Left lung (tissue), 10 donors: ENCODE data around the gene MAGEA9B. TPM values are rescaled to one million over a fixed set of nuclear protein-coding genes. Genes with fewer than 3 reads are reported as not detected.
"Not testable (repeated sequence)": the region's sequence is repeated elsewhere in the genome, so short reads cannot be mapped to it uniquely, and the experiment has no call there.

ENCODE experiments used
- ATAC-seq: fragments of 200-7000 bp; cut with Tn5 transposase; one replicate; pipeline ENCODE4 v1.9.1; 2020; ENCODE audit warnings: moderate library complexity
- DNase-seq, 4 donors: peaks; one replicate each; pipeline ENCODE4 v3.0.0-alpha.2; 2013 to 2020
- H3K27ac ChIP-seq, 2 donors: fragments of 200-600 bp; sonication (generic) in 1 of 2; one replicate each; pipeline versions ENCODE4 v1.5.0 to v1.8.0; 2020 to 2021
- H3K27me3 ChIP-seq, 2 donors: fragments of 200-600 bp; sonication (generic) in 1 of 2; one replicate each; pipeline versions ENCODE4 v1.5.0 to v1.8.0; 2020 to 2021
- H3K36me3 ChIP-seq, 2 donors: fragments of 200-600 bp; sonication (generic) in 1 of 2; one replicate each; pipeline versions ENCODE4 v1.5.0 to v1.8.0; 2020 to 2021
- H3K4me1 ChIP-seq, 2 donors: fragments of 200-600 bp; one replicate each; pipeline ENCODE4 v1.8.0; 2021
- H3K4me3 ChIP-seq, 2 donors: fragments of 200-600 bp; sonication (generic) in 1 of 2; one replicate each; pipeline versions ENCODE4 v1.5.0 to v1.8.0; 2020 to 2021; ENCODE audit warnings: mild to moderate bottlenecking in 1 of 2
- H3K9me3 ChIP-seq, 2 donors: fragments of 200-600 bp; sonication (generic) in 1 of 2; one replicate each; pipeline versions ENCODE4 v1.5.0 to v1.8.0; 2020 to 2021
- CTCF ChIP-seq, 2 donors: fragments of 200-600 bp; sonication (generic) in 1 of 2; IDR thresholded peaks; one replicate each; pipeline versions ENCODE4 v1.5.0 to v1.8.0; 2021; ENCODE audit warnings: antibody characterized with exemption in 2 of 2
- intact Hi-C, 2 donors: fragments of 100-400 bp; cut with DNase I; formaldehyde crosslinking; loops; one replicate each; pipeline versions ENCODE4 v1.11.2 to v1.14.2; 2022
- polyA plus RNA-seq, 6 donors: library from polyadenylated mRNA; unstranded; fragments of 120-200 nt; gene quantifications; one replicate each; pipeline ENCODE4 v1.2.1, GENCODE V29; 2013; ENCODE audit not compliant: insufficient read length in 6 of 6
- total RNA-seq, 2 donors: library from RNA; stranded (reverse); fragmentation: NEBNext Ultra II Directional; extraction: Animal tissue kit (Norgen Biotek cat#: 25700); gene quantifications; one replicate each; pipeline ENCODE4 v1.2.1, GENCODE V29; 2021
- donor health status: DM: no; HTN: yes; CAD: no.
- donor health status: DM: no; HTN: no; CAD: no.

Gene MAGEA9B
- total and polyA plus RNA-seq, 8 donors: not detected

GRCh38 chrX:149567621-149568417 is 19.4 kb downstream of the MAGEA9B start:
- intact Hi-C loops: no loop called here
- no peaks in the 10 kb centered on the region for H3K9me3 ChIP-seq
- H3K27me3 ChIP-seq: no peaks in the 10 kb centered on the region
- TF ChIP-seq CTCF (IDR thresholded peaks at IDR 0.05): no peak
- ATAC-seq (no peak), DNase-seq (no peak)
- H3K4me1 ChIP-seq: no peaks in the 10 kb centered on the region
- H3K27ac ChIP-seq: no peak overlapping the region
- H3K36me3 ChIP-seq: no peaks in the 10 kb centered on the region
- no peak overlapping the region for H3K4me3 ChIP-seq

- no peak overlapping the region for H3K27ac ChIP-seq
- ATAC-seq (no peak), DNase-seq (no peak)
- intact Hi-C loops: no loop called here
- no peaks in the 10 kb centered on the region for H3K4me1 ChIP-seq
- TF ChIP-seq CTCF (IDR thresholded peaks at IDR 0.05): no peak
- no peaks in the 10 kb centered on the region for H3K36me3 ChIP-seq
- H3K27me3 ChIP-seq: no peaks in the 10 kb centered on the region
- no peaks in the 10 kb centered on the region for H3K9me3 ChIP-seq
- H3K4me3 ChIP-seq: no peak overlapping the region
These were observed 23.9 kb downstream of the MAGEA9B start for GRCh38 chrX:149563359-149563758.

- H3K4me3 ChIP-seq, intact Hi-C loops, H3K27me3 ChIP-seq, DNase-seq, H3K4me1 ChIP-seq, H3K36me3 ChIP-seq, ATAC-seq, H3K27ac ChIP-seq, H3K9me3 ChIP-seq: not testable (repeated sequence)
These were observed 32.0 kb downstream of the MAGEA9B start for GRCh38 chrX:149555251-149555650.

- intact Hi-C loops, DNase-seq, ATAC-seq: not testable (repeated sequence)
These were observed 35.4 kb downstream of the MAGEA9B start for GRCh38 chrX:149551939-149552248.

GRCh38 chrX:149551245-149551938 is 35.9 kb downstream of the MAGEA9B start:
- H3K9me3 ChIP-seq, ATAC-seq, H3K36me3 ChIP-seq, H3K4me3 ChIP-seq, intact Hi-C loops, H3K27ac ChIP-seq, DNase-seq, H3K27me3 ChIP-seq, H3K4me1 ChIP-seq: not testable (repeated sequence)

More at GRCh38 chrX:149551939-149552248, 35.4 kb downstream of the MAGEA9B start:
- not testable (repeated sequence) for H3K27me3 ChIP-seq, H3K4me1 ChIP-seq, H3K4me3 ChIP-seq, H3K36me3 ChIP-seq, H3K27ac ChIP-seq, H3K9me3 ChIP-seq

GRCh38 chrX:149550454-149550853 is 36.8 kb downstream of the MAGEA9B start:
- DNase-seq, H3K4me1 ChIP-seq, H3K4me3 ChIP-seq, H3K27me3 ChIP-seq, H3K9me3 ChIP-seq, H3K27ac ChIP-seq, H3K36me3 ChIP-seq, ATAC-seq, intact Hi-C loops: not testable (repeated sequence)

DNA sequence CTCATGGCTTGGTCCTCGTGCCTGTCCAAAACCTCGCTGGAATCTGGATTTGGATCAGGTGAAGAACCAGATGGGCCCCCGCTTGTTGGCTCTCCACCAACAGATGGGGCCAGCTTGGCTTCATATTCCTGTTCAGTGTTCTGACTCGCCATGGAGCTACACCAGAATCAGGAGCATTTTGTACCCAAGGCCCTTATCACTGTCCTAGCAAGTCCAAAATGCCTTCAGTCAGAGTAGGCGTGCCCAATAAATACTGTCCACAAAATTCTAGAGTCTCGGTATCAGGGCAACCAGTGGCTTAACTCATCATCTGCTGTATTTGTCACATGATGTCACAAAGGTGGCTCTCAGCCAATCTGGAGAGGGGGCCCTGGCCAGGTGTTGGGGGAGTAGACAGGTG is 37.6 kb downstream of the MAGEA9B start, which contains the start of gene HSFX3:
HSFX3 (minus strand) TSS at position 224 of the 400 bp plus-strand sequence; CDS start at position 152, 72 bp downstream.
- H3K36me3 ChIP-seq, DNase-seq, H3K27ac ChIP-seq, ATAC-seq, H3K4me3 ChIP-seq, intact Hi-C loops, H3K4me1 ChIP-seq, H3K9me3 ChIP-seq, H3K27me3 ChIP-seq: not testable (repeated sequence)

- ATAC-seq, H3K27me3 ChIP-seq, DNase-seq, intact Hi-C loops, H3K4me3 ChIP-seq, H3K36me3 ChIP-seq, H3K9me3 ChIP-seq, H3K4me1 ChIP-seq, H3K27ac ChIP-seq: not testable (repeated sequence)
These were observed 39.5 kb downstream of the MAGEA9B start for GRCh38 chrX:149547782-149548181.

GRCh38 chrX:149546962-149547361 is 40.3 kb downstream of the MAGEA9B start:
- intact Hi-C loops, H3K4me1 ChIP-seq, DNase-seq, H3K27ac ChIP-seq, H3K9me3 ChIP-seq, ATAC-seq, H3K36me3 ChIP-seq, H3K4me3 ChIP-seq, H3K27me3 ChIP-seq: not testable (repeated sequence)

DNA sequence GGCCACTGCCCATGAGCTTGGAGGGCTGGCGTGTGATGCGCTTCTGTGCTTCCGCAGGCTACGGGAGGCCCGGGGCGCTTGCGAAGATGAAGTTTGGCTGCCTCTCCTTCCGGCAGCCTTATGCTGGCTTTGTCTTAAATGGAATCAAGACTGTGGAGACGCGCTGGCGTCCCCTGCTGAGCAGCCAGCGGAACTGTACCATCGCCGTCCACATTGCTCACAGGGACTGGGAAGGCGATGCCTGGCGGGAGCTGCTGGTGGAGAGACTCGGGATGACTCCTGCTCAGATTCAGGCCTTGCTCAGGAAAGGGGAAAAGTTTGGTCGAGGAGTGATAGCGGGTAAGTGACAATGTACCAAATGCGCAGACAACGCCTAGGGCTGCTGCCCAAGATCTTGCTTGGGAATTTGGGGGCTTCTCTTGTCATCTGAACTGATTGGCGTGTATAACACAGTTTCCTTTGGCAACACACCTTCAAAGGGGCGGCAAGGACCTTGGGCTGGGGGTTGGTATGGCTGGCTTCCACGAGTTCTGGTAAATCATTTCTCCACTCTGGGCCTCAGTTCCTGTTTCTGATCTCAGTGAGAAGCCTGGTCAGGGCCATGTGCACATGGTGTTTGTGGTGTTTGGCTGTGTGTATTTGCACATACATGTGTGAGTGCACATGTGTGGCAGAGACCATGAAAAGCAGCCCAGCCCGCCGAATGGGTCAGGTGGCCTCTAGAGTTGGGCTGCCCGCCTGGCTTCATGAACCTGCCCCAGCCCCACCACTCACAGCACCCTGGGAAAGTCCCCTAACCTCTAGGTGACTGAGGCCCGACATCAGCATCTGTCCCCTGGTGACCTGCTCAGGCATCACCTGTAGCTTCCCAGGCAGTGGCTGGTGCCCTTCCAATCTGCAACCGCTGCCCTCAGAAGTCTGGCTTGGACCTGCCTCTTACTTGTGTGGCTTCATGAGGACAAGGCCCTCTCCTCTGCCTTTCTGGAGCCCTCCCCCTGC is 41.4 kb downstream of the MAGEA9B start:
- H3K27ac ChIP-seq, H3K27me3 ChIP-seq, intact Hi-C loops, H3K4me1 ChIP-seq, H3K9me3 ChIP-seq, H3K4me3 ChIP-seq, H3K36me3 ChIP-seq, ATAC-seq, DNase-seq: not testable (repeated sequence)
